Activated naive CD4-positive, alpha-beta T cell (primary cell): ENCODE measurements around the gene LIPN.
"Not testable (repeated sequence)": the region's sequence is repeated elsewhere in the genome, so short reads cannot be mapped to it uniquely, and the experiment has no call there.

Source experiments
- DNase-seq, 4 experiments: peaks; one replicate each; lab custom pipeline; 2025; lab: John Stamatoyannopoulos, UW

Gene LIPN

GRCh38 chr10:88759366-88760101, at the start of gene LIPN:
LIPN (plus strand) TSS chr10:88760020; CDS start chr10:88761406, 1,386 bp downstream.
- no peak for DNase-seq

GRCh38 chr10:88715517-88715916, 44.3 kb upstream of the LIPN start:
- no peak for DNase-seq

GRCh38 chr10:88721392-88721791, 38.4 kb upstream of the LIPN start:
- no peak for DNase-seq

DNA sequence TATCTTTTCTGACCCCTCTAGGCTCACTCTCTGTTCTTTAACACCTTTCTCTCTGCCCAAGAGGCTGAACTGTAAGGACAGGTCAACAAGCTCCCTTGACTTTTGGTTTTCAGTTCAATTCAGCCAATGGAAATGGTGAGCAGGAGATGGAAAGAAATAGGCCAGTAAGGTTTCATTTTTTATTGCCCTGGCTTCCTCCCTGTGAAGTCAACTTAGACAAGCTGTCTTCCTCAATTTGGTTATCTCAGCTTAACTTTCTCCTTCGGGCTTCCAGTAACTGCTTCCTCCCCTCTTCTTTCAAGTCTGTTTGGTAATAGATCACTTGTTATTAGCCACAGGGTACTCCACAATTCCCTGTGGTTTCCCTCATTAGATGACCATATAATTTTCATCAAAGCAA, 34.0 kb upstream of the LIPN start:
- no peak for DNase-seq

- DNase-seq = peak in 1 of 4 experiments; percentile 1
These were observed 31.6 kb upstream of the LIPN start for GRCh38 chr10:88728107-88728763.

DNA sequence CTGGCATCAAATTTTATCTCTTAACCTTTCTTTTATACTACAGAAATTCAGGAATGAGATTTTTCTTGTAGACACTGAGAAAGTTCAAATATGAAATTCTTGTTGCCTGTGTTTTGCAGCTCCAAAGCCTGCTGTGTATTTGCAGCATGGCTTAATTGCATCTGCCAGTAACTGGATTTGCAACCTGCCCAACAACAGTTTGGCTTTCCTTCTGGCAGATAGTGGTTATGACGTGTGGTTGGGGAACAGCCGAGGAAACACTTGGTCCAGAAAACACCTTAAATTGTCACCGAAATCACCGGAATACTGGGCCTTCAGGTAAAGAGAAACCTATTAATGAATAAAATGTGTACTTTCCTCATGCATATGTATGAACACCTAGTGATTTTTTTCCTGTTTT, 29.0 kb upstream of the LIPN start:
- no peak for DNase-seq

DNA sequence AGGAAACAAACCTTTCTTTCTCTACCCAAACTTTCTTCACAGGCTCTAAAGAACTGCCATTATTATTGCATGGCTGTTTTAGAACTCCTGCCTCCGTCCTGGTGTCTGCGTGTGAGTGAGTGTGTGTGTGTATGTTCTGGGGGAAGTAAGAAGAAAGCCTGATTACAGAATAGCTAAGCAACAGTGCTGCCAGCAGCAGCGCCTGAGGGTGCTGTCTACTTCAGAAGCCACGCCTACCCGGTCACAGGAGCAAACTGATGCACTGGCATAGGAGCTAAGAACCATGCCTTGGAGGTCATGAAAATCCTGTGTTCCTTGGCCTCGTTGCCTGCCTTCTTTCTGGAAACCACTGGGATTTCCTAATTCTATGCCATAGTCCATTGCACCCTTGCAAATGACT, 28.5 kb upstream of the LIPN start:
- no peak for DNase-seq

- DNase-seq = no peak
These were observed 26.6 kb upstream of the LIPN start for GRCh38 chr10:88733215-88733614.

- no peak for DNase-seq
These were observed 24.2 kb upstream of the LIPN start for GRCh38 chr10:88735661-88736060.

DNA sequence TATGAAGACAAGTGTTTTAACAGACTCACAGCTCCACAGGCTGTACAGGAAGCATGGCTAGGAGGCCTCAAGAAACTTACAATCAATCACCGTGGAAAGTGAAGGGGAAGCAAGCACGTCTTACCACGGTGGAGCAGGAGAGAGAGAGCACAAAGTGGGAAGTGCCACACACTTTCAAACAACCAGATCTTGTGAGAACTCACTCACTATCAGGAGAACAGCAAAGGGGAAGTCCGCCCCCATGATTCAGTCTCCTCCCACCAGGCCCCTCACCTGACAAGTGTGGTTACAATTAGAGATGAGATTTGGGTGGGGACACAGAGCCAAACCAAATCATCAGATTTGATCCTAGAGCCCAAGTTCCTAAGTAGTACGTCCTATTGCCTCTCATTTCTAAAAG, 17.9 kb upstream of the LIPN start:
- DNase-seq = not testable (repeated sequence)

DNA sequence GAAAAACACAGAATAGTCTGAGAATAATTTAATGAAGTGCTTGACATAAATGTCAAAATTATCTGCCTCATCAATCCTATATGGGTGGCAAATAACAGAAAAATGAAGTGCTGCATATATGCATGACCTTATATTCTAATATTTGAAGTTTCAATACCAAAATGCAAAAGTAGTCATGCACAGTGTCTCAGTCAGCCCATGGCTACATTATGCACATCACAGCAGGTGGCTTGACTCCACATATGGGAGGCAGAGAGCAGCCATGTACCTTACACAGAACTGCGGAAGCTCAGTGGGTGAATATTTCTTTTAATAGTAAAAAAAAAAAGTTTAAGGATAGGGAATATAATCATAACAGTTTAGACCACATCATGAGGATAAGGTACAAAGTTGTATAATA, 17.4 kb upstream of the LIPN start:
- DNase-seq = no peak

GRCh38 chr10:88744002-88744401, 15.8 kb upstream of the LIPN start:
- DNase-seq = no peak

GRCh38 chr10:88745633-88746032, 14.2 kb upstream of the LIPN start:
- DNase-seq = no peak

DNA sequence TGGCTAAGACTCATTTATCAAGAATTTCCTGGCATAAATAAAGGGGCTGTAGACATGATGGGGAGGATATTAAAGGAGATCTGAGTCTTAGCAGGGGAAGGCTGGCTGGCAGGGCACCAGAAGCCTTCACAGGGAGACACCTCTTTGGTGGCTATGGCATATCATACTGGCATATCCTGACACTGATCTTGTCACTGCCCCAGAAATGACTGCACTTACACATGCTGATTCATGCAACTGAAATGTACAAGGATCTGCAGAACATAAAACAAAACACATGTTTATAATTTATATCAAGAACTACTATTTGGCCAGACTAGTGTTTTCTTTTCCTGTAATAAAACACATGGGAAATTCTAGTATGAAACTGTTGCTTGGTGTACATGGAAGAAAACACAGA, 5.5 kb upstream of the LIPN start:
- no peak for DNase-seq

DNA sequence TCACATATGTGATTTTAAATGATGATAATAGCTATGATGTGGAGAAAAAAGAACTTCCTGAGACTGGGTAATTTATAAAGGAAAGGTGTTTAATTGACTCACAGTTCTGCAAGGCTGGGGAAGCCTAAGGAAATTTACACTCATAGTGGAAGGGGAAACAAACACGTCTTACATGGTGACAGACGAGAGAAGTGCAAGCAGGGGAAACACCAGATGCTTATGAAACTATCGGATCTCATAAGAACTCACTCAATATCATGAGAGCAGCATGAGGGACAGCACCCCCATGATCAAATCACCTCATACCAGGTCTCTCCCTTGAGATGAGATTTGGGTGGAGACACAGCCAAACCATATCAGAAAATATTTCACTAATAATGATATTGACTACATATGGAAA, 4.1 kb upstream of the LIPN start:
- no peak for DNase-seq

DNA sequence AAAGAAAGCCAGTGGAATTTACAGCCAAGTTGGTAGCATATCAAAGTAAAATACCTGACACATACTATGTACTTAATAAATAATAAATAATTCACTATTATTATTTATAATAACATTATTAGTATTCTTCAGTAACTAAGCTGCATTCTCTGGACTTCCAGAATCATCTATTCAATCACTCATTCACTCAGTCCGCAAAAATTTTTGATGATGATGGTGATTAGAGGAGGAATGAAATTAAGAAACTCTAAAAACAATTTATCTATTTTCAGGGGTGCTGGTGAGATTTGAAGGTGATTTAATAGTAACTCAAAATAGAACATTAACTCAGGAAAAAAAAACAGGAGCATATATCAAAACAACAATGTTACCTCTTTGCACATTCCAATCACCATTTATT, 3.2 kb upstream of the LIPN start:
- no peak for DNase-seq

- no peak for DNase-seq
These were observed 3.1 kb downstream of the LIPN start for GRCh38 chr10:88762906-88763305.

- DNase-seq = no peak
These were observed 3.6 kb downstream of the LIPN start for GRCh38 chr10:88763441-88763840.

- no peak for DNase-seq
These were observed 4.3 kb downstream of the LIPN start for GRCh38 chr10:88764110-88764509.

GRCh38 chr10:88765816-88766215, 6.0 kb downstream of the LIPN start:
- no peak for DNase-seq

DNA sequence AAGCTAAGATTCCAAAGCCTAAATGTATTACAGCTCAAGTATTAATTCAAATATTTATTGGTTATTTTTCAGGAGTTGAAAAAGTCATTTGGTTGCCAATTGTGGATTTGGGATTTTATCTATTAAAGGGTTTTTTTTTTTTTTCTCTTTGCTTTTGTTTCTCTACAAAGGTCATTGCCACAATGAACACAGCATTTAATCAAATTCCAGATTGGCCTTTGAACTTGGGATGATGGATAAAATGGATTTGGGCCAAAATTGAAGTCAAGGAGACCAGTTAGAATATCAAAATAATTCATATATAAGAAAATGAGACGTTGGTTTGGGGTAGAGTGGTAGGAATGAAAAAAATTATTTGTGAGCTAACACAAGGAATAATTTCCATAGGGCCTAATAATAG, 9.6 kb downstream of the LIPN start:
- no peak for DNase-seq

- DNase-seq = no peak
These were observed 21.4 kb downstream of the LIPN start for GRCh38 chr10:88781206-88781605.

- no peak for DNase-seq
These were observed 22.4 kb downstream of the LIPN start for GRCh38 chr10:88782222-88782621.

DNA sequence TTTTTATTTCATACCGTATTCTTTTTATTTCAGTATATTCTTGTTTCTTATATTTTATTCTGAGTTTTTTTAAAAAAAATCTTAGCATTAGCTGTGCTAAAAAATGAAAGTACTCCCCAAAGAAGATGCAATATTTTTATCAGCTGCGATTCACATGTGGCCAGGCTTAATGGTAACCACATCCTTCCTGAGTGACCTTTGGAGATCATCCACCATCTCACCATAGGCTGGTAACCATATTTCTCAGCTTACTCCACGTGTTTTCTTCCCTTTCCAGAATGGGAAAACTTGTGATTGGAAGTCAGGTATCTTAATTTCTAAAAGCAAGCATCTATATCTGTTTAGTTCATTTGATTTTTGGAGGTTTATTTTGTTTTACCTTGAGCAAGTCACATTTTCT, 23.9 kb downstream of the LIPN start:
- DNase-seq = no peak
